Measurements from ENCODE around the gene SMAD7. TPM values are rescaled to one million over a fixed set of nuclear protein-coding genes. Genes with fewer than 3 reads are reported as not detected.

Gene SMAD7
- total and polyA plus RNA-seq, 10 of the 15 experiments (the other 5 are each of a cell fraction or from before 2014, with no cell fraction given), result 1.3 to 22.5 (median 8.0) TPM

GRCh38 chr18:48990481-48991318 lies 39.9 kb upstream of the SMAD7 start:
- no peak for DNase-seq (ENCODE audit: low read depth, low spot score)
- WGBS (ENCODE audit: insufficient coverage, insufficient replicate concordance, low lambda C conversion rate, missing lambda C conversion rate), result 56% methylated on average over 15 of the region's 15 CpGs
- in situ Hi-C loops (cut with MboI), result no loop called here
- H3K4me1 ChIP-seq (ENCODE audit: control insufficient read depth, insufficient read depth, low read length), result no peaks in the 10 kb centered on the region; the same call in 1 of the 2 replicates
- no peaks in the 10 kb centered on the region for H3K36me3 ChIP-seq (ENCODE audit: control insufficient read depth in 2 of 2, insufficient read depth in 2 of 2, low read length in 1 of 2)
- no peaks in the 10 kb centered on the region; a peak in 1 of 4 replicates for H3K27me3 ChIP-seq (replicated peaks in 1 of 2; ENCODE audit: control insufficient read depth in 2 of 2, insufficient read depth in 2 of 2, low read length in 1 of 2)
- no peak overlapping the region for H3K4me2 ChIP-seq (ENCODE audit: control insufficient read depth, insufficient read depth)
- no peaks in the 10 kb centered on the region for H3K79me2 ChIP-seq (ENCODE audit: control insufficient read depth, insufficient read depth, low read length)
- no peak overlapping the region for H3K4me3 ChIP-seq
- intact Hi-C loops (cut with micrococcal nuclease; ENCODE audit: unreplicated experiment), result no loop called here
- H4K20me1 ChIP-seq (ENCODE audit: control insufficient read depth, insufficient read depth), result no peaks in the 10 kb centered on the region
- BruUV-seq (replicated peaks), result no TSS peak
- FAIRE-seq, result no peak
- peak; percentile 17; the same call in 2 of the 3 replicates for ATAC-seq
- TF ChIP-seq POLR2AphosphoS2 (IDR thresholded peaks at IDR 0.05; ENCODE audit: low read depth, low read length), result no peak
- no peak for TF ChIP-seq FOXM1 (IDR thresholded peaks at IDR 0.05; ENCODE audit: low read depth, low read length)
- no peak for TF ChIP-seq JUND (IDR thresholded peaks at IDR 0.05; ENCODE audit: low read depth, low read length)
- no peak for TF ChIP-seq BCLAF1 (IDR thresholded peaks at IDR 0.05)
- no peak for TF ChIP-seq SP1 (IDR thresholded peaks at IDR 0.05; ENCODE audit: low read depth, low read length)
- no peak for TF ChIP-seq STAT3 (IDR thresholded peaks at IDR 0.05; ENCODE audit: low read depth, low read length)
- TF ChIP-seq, protein P1, sequence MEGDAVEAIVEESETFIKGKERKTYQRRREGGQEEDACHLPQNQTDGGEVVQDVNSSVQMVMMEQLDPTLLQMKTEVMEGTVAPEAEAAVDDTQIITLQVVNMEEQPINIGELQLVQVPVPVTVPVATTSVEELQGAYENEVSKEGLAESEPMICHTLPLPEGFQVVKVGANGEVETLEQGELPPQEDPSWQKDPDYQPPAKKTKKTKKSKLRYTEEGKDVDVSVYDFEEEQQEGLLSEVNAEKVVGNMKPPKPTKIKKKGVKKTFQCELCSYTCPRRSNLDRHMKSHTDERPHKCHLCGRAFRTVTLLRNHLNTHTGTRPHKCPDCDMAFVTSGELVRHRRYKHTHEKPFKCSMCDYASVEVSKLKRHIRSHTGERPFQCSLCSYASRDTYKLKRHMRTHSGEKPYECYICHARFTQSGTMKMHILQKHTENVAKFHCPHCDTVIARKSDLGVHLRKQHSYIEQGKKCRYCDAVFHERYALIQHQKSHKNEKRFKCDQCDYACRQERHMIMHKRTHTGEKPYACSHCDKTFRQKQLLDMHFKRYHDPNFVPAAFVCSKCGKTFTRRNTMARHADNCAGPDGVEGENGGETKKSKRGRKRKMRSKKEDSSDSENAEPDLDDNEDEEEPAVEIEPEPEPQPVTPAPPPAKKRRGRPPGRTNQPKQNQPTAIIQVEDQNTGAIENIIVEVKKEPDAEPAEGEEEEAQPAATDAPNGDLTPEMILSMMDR (IDR thresholded peaks at IDR 0.05 in 2 of 3, conservative IDR thresholded peaks at IDR 0.05 in 1 of 3; ENCODE audit: control insufficient read depth in 2 of 3, extremely low read depth in 1 of 3, insufficient read depth in 1 of 3, low read depth in 3 of 3, low read length in 3 of 3), result no peak
- TF ChIP-seq SMC3 (IDR thresholded peaks at IDR 0.05; ENCODE audit: borderline replicate concordance, low read length), result no peak
- no peak for TF ChIP-seq MEF2B (IDR thresholded peaks at IDR 0.05; ENCODE audit: partially characterized antibody, poor library complexity, severe bottlenecking)
- TF ChIP-seq RB1 (IDR thresholded peaks at IDR 0.05; ENCODE audit: borderline replicate concordance), result no peak
- H3K9me3 ChIP-seq (replicated peaks; ENCODE audit: control insufficient read depth, insufficient read depth, low read length), result no peaks in the 10 kb centered on the region
- ChIA-PET CTCF (no interaction called here), SMC1A (ENCODE audit: uncharacterized antibody, unreplicated experiment) (no interaction called here), RAD21 (ENCODE audit: unreplicated experiment) (no interaction called here), POLR2A (no interaction called here)
- no peak overlapping the region for H3K27ac ChIP-seq (ENCODE audit: control insufficient read depth, insufficient read depth)
- H3K9ac ChIP-seq (ENCODE audit: control insufficient read depth, insufficient read depth, low read length), result no peak overlapping the region
- H2AFZ ChIP-seq (ENCODE audit: control insufficient read depth, low read depth, low read length), result no peak overlapping the region
